Activated naive CD8-positive, alpha-beta T cell treated with anti-CD3 and anti-CD28 coated beads, Interleukin-2, amount 10 ng/mL, durations not matched to agents 7 days and 5 days (primary cell): Measurements from ENCODE around the gene RFX1. TPM values are rescaled to one million over a fixed set of nuclear protein-coding genes. Genes with fewer than 3 reads are reported as not detected.

Experiments
- ATAC-seq: fragments of 150-1000 bp; cut with Tn5 transposase; one replicate; pipeline ENCODE4 v1.10.0; 2021; ENCODE audit warnings: low read depth, moderate library complexity
- POLR2A ChIA-PET: fragments of 350-600 bp; sonication (Branson Sonifier 250); formaldehyde crosslinking; loops from one replicate; lab custom pipeline; 2021; ENCODE audit warnings: antibody characterized with exemption; lab: Charles Lee
- DNase-seq: peaks from one replicate; pipeline ENCODE4 v3.0.0; 2021
- H3K27ac Mint-ChIP-seq: one replicate; pipeline ENCODE4 v1.8.0; 2022; ENCODE audit warnings: mild to moderate bottlenecking, mixed read lengths
- H3K27me3 Mint-ChIP-seq: one replicate; pipeline ENCODE4 v1.8.0; 2022; ENCODE audit warnings: mild to moderate bottlenecking, moderate library complexity, mixed read lengths
- H3K36me3 Mint-ChIP-seq: one replicate; pipeline ENCODE4 v1.8.0; 2021; ENCODE audit warnings: mild to moderate bottlenecking, mixed read lengths
- H3K4me1 Mint-ChIP-seq: one replicate; pipeline ENCODE4 v1.8.0; 2021; ENCODE audit warnings: mixed read lengths
- H3K4me3 Mint-ChIP-seq: one replicate; pipeline ENCODE4 v1.8.0; 2022; ENCODE audit warnings: mild to moderate bottlenecking, moderate library complexity, mixed read lengths
- H3K9me3 Mint-ChIP-seq: one replicate; pipeline ENCODE4 v1.8.0; 2021; ENCODE audit warnings: mixed read lengths
- total RNA-seq, 2 experiments: library from RNA; stranded (reverse); gene quantifications; one replicate each; pipeline ENCODE4 v1.2.3, GENCODE V29; 2021

The RFX1 gene
- total RNA-seq, 2 experiments from 2014 or later, result 17.7 to 22.2 TPM

- no peaks in the 10 kb centered on the region for H3K27me3 Mint-ChIP-seq
- peaks cover 41% of the 10 kb centered on the region for H3K4me1 Mint-ChIP-seq
- H3K36me3 Mint-ChIP-seq, result peaks cover 23% of the 10 kb centered on the region
- no peak for ATAC-seq
- no peak for DNase-seq
- peaks cover 6% of the 10 kb centered on the region for H3K9me3 Mint-ChIP-seq
- H3K27ac Mint-ChIP-seq, result peak overlapping the region; percentile 93
- POLR2A ChIA-PET, result interaction anchor here (0.5 to 12.3 kb wide), 4 partner anchors 7 to 71 kb away, joined by 6 to 262 read pairs (median 6); partner anchors contain the start of gene IL27RA
- H3K4me3 Mint-ChIP-seq, result peak overlapping the region; percentile 68
Observed at GRCh38 chr19:14000691-14001375, 5.3 kb downstream of the RFX1 start.

- ATAC-seq, result no peak
- Mint-ChIP-seq H3K4me3 (no peak overlapping the region), H3K9me3 (peaks cover 6% of the 10 kb centered on the region), H3K27me3 (no peaks in the 10 kb centered on the region), H3K27ac (no peak overlapping the region), H3K4me1 (peaks cover 32% of the 10 kb centered on the region), H3K36me3 (peaks cover 23% of the 10 kb centered on the region)
- DNase-seq, result no peak
- POLR2A ChIA-PET, result interaction anchor here (12.3 kb wide), 1 partner anchor 16 kb away, joined by 262 read pairs; no protein-coding TSS in a partner anchor
Observed at GRCh38 chr19:13999085-13999484, 7.0 kb downstream of the RFX1 start.

GRCh38 chr19:13998426-13998825 is 7.7 kb downstream of the RFX1 start:
- Mint-ChIP-seq H3K4me3 (no peak overlapping the region), H3K9me3 (peaks cover 6% of the 10 kb centered on the region), H3K27ac (no peak overlapping the region), H3K36me3 (peaks cover 23% of the 10 kb centered on the region), H3K27me3 (no peaks in the 10 kb centered on the region), H3K4me1 (peaks cover 29% of the 10 kb centered on the region)
- POLR2A ChIA-PET, result interaction anchor here (12.3 kb wide), 1 partner anchor 15 kb away, joined by 262 read pairs; no protein-coding TSS in a partner anchor
- DNase-seq (no peak), ATAC-seq (no peak)

- peaks cover 6% of the 10 kb centered on the region for H3K9me3 Mint-ChIP-seq
- H3K27ac Mint-ChIP-seq, result no peak overlapping the region
- POLR2A ChIA-PET, result interaction anchor here (12.3 kb wide), 1 partner anchor 14 kb away, joined by 262 read pairs; no protein-coding TSS in a partner anchor
- ATAC-seq (no peak), DNase-seq (no peak)
- peaks cover 23% of the 10 kb centered on the region for H3K36me3 Mint-ChIP-seq
- no peak overlapping the region for H3K4me3 Mint-ChIP-seq
- H3K4me1 Mint-ChIP-seq, result peaks cover 21% of the 10 kb centered on the region
- no peaks in the 10 kb centered on the region for H3K27me3 Mint-ChIP-seq
Observed at GRCh38 chr19:13997631-13997962, 8.5 kb downstream of the RFX1 start.

- DNase-seq, result no peak
- Mint-ChIP-seq H3K27me3 (no peaks in the 10 kb centered on the region), H3K36me3 (peaks cover 25% of the 10 kb centered on the region), H3K4me1 (peaks cover 17% of the 10 kb centered on the region), H3K27ac (no peak overlapping the region), H3K9me3 (peaks cover 6% of the 10 kb centered on the region), H3K4me3 (no peak overlapping the region)
- ATAC-seq, result no peak
- POLR2A ChIA-PET, result interaction anchor here (12.3 kb wide), 1 partner anchor 14 kb away, joined by 262 read pairs; no protein-coding TSS in a partner anchor
Observed at GRCh38 chr19:13996928-13997630, 9.0 kb downstream of the RFX1 start.

- Mint-ChIP-seq H3K27ac (no peak overlapping the region), H3K36me3 (peaks cover 28% of the 10 kb centered on the region), H3K27me3 (no peaks in the 10 kb centered on the region), H3K9me3 (peaks cover 6% of the 10 kb centered on the region), H3K4me3 (no peak overlapping the region), H3K4me1 (peaks cover 11% of the 10 kb centered on the region)
- ATAC-seq (no peak), DNase-seq (no peak)
- POLR2A ChIA-PET, result interaction anchor here (0.9 to 1.7 kb wide), 2 partner anchors 9 to 13 kb away, joined by 3 read pairs; no protein-coding TSS in a partner anchor
Observed at GRCh38 chr19:13995878-13996765, 10.0 kb downstream of the RFX1 start.

- peaks cover 24% of the 10 kb centered on the region for H3K36me3 Mint-ChIP-seq
- ATAC-seq, result no peak
- DNase-seq, result no peak
- no peak overlapping the region for H3K4me3 Mint-ChIP-seq
- POLR2A ChIA-PET, result interaction anchor here (0.6 to 1.7 kb wide), 3 partner anchors 8 to 444 kb away, joined by 3 to 4 read pairs (median 3); no protein-coding TSS in a partner anchor
- H3K4me1 Mint-ChIP-seq, result peaks cover 7% of the 10 kb centered on the region
- H3K27ac Mint-ChIP-seq, result peak overlapping the region; percentile 30
- no peaks in the 10 kb centered on the region for H3K27me3 Mint-ChIP-seq
- peaks cover 6% of the 10 kb centered on the region for H3K9me3 Mint-ChIP-seq
Observed at GRCh38 chr19:13995017-13995728, 10.9 kb downstream of the RFX1 start.

GRCh38 chr19:13993590-13994300 is 12.4 kb downstream of the RFX1 start:
- ATAC-seq, result peak; percentile 34
- POLR2A ChIA-PET, result interaction anchor here (0.7 to 1.5 kb wide), 5 partner anchors 8 to 38 kb away, joined by 3 to 8 read pairs (median 5); partner anchors contain the start of genes IL27RA and RFX1
- Mint-ChIP-seq H3K4me1 (peaks cover 15% of the 10 kb centered on the region), H3K27ac (peak overlapping the region; percentile 56), H3K27me3 (no peaks in the 10 kb centered on the region), H3K9me3 (peaks cover 2% of the 10 kb centered on the region), H3K4me3 (no peak overlapping the region), H3K36me3 (peaks cover 21% of the 10 kb centered on the region)
- no peak for DNase-seq

GRCh38 chr19:13992025-13992424 is 14.1 kb downstream of the RFX1 start:
- no peak for ATAC-seq
- Mint-ChIP-seq H3K4me1 (peaks cover 24% of the 10 kb centered on the region), H3K27ac (no peak overlapping the region), H3K4me3 (no peak overlapping the region), H3K9me3 (no peaks in the 10 kb centered on the region), H3K27me3 (no peaks in the 10 kb centered on the region), H3K36me3 (peaks cover 15% of the 10 kb centered on the region)
- POLR2A ChIA-PET, result interaction anchor here (1.1 kb wide), 1 partner anchor 11 kb away, joined by 3 read pairs; no protein-coding TSS in a partner anchor
- DNase-seq, result no peak

- POLR2A ChIA-PET, result interaction anchor here (1.0 to 14.2 kb wide), 3 partner anchors 9 to 42 kb away, joined by 3 to 262 read pairs (median 43); partner anchors contain the start of genes IL27RA and RFX1
- Mint-ChIP-seq H3K36me3 (peaks cover 15% of the 10 kb centered on the region), H3K4me1 (peaks cover 37% of the 10 kb centered on the region), H3K4me3 (no peak overlapping the region), H3K27me3 (no peaks in the 10 kb centered on the region), H3K9me3 (no peaks in the 10 kb centered on the region), H3K27ac (peak overlapping the region; percentile 79)
- ATAC-seq (no peak), DNase-seq (no peak)
Observed at GRCh38 chr19:13990085-13990484, 16.0 kb downstream of the RFX1 start.

- peak overlapping the region; percentile 79 for H3K27ac Mint-ChIP-seq
- peaks cover 38% of the 10 kb centered on the region for H3K4me1 Mint-ChIP-seq
- peaks cover 15% of the 10 kb centered on the region for H3K36me3 Mint-ChIP-seq
- DNase-seq, result no peak
- POLR2A ChIA-PET, result interaction anchor here (0.8 to 14.2 kb wide), 4 partner anchors 8 to 86 kb away, joined by 3 to 262 read pairs (median 25); partner anchors contain the start of genes IL27RA and RFX1
- no peaks in the 10 kb centered on the region for H3K27me3 Mint-ChIP-seq
- H3K9me3 Mint-ChIP-seq, result no peaks in the 10 kb centered on the region
- ATAC-seq, result no peak
- H3K4me3 Mint-ChIP-seq, result no peak overlapping the region
Observed at GRCh38 chr19:13989487-13989886, 16.6 kb downstream of the RFX1 start.
